K562 (cell line): Measurements from ENCODE around the gene CDC26. TPM values are rescaled to one million over a fixed set of nuclear protein-coding genes. Genes with fewer than 3 reads are reported as not detected.

Experiments
- CHD7 ChIP-seq: fragments of 200-600 bp; sonication (generic); IDR thresholded peaks from one replicate; pipeline ENCODE4 v1.6.1; 2012; ENCODE audit warnings: mild to moderate bottlenecking, low read depth, low read length, inconsistent platforms
- E4F1 ChIP-seq: fragments of 250-450 bp; sonication (Bioruptor Pico); IDR thresholded peaks from 2 replicates; pipeline ENCODE4 v1.5.0; 2021; ENCODE audit warnings: mild to moderate bottlenecking, borderline replicate concordance
- IRF9 ChIP-seq: fragments of 450-650 bp; IDR thresholded peaks from 2 replicates; pipeline ENCODE4 v1.6.1; 2016; ENCODE audit warnings: missing biosample characterization, missing genetic modification characterization
- POLR2G ChIP-seq: fragments of 200-400 bp; formaldehyde crosslinking; IDR thresholded peaks from 2 replicates; pipeline ENCODE4 v1.6.1; 2017; ENCODE audit warnings: low read depth, mild to moderate bottlenecking, antibody characterized with exemption, low read length, moderate library complexity
- SMAD4 ChIP-seq: fragments of 250-450 bp; sonication (Bioruptor Pico); conservative IDR thresholded peaks from 2 replicates; pipeline ENCODE4 v1.8.0; 2021; ENCODE audit warnings: inconsistent platforms, mild to moderate bottlenecking, moderate library complexity
- ZBTB9 ChIP-seq: fragments of 450-650 bp; formaldehyde crosslinking; IDR thresholded peaks from 2 replicates; pipeline ENCODE4 v1.4.0; 2020; ENCODE audit warnings: mild to moderate bottlenecking, moderate library complexity
- polyA plus RNA-seq, 8 experiments: library from polyadenylated mRNA; depleted of rRNA in 4 of 8; stranded (reverse) in 5 of 8; unstranded in 3 of 8; fragments of >200 nt; fragmentation: Nextera tagmentation in 2 of 8; fragmentation: Illumina TruSeq in 1 of 8; extraction: Ambion mirVana in 2 of 8; extraction: Trizol in 1 of 8; gene quantifications; 2 replicates each; pipeline versions ENCODE4 v1.2.1 to v1.2.3, GENCODE V29; 2011 to 2014; ENCODE audit warnings: inconsistent platforms in 1 of 8, missing spikeins in 1 of 8
- total RNA-seq, 7 experiments: library from RNA; depleted of rRNA in 6 of 7; stranded (reverse); fragments of >200 nt in 6 of 7; fragmentation: Illumina TruSeq in 2 of 7; extraction: Trizol in 2 of 7; gene quantifications; 2 replicates each; pipeline versions ENCODE4 v1.2.1 to v1.2.3, GENCODE V29; 2011 to 2021; ENCODE audit warnings: low replicate concordance in 1 of 7

CDC26 gene
- total and polyA plus RNA-seq, 9 of the 15 experiments (the other 6 are each of a cell fraction or from before 2014, with no cell fraction given) = 33.0 to 147 (median 60.0) TPM

GRCh38 chr9:113221003-113221799 is 54.2 kb downstream of the CDC26 start, which contains the start of the genes FKBP15 and SLC31A1 (continued):
- TF ChIP-seq CHD7 (no peak), IRF9 (tag) (no peak), E4F1 (peak; percentile 98), SMAD4 (CRISPR knock-in tag) (0 out of 2 replicates have a peak, but pooled peaks have one; percentile 4), POLR2G (peak; percentile 90), ZBTB9 (CRISPR knock-in tag) (peak; percentile 14; the same call in 1 of the 2 replicates)
